HG02571 (cell line): ENCODE measurements around the gene AKAP6.

Experiments
- ATAC-seq: cut with Tn5 transposase; IDR thresholded peaks from one replicate; pipeline ENCODE4 v1.9.1; 2021; ENCODE audit warnings: mild to moderate bottlenecking, moderate library complexity; ENCODE audit not compliant: unreplicated experiment

The AKAP6 gene

DNA sequence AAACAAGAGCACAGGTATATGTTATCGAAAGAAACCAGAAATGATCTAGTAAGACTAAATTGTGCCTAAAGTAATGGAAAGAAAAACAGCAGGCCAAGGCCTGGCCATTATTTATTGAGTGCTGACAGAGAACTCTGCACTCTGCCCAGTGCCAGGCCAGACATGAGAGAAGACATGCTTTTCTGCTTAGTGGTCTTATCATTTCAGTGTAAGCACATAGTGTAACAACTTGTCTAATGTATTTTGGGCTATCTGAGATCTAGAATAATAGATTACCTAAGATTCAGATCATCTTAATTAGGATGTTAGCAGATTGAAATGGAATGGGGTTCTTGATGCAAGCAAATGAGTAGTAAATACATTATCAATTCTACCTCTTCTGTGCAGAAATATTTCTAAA, 278.3 kb downstream of the AKAP6 start:
- no peak for ATAC-seq

DNA sequence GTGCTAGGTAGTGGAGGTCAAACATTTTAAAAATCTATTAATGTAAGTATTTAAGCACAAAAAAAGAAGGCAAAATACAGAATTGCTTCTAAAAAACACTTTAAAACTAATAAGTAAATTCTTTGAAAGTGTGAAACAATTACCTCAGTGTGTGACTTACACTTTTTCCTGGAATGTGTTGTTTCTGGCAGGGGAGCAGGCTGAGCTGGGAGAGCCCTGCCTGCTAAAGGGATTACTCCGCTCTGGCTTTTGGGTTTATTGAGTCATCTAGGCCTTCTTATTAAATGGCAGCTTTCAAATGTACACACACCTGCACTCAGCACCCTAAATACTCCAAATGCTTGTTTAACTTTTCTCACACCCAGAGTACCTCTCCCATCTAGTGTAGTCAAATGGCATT, 279.8 kb downstream of the AKAP6 start:
- no peak for ATAC-seq

DNA sequence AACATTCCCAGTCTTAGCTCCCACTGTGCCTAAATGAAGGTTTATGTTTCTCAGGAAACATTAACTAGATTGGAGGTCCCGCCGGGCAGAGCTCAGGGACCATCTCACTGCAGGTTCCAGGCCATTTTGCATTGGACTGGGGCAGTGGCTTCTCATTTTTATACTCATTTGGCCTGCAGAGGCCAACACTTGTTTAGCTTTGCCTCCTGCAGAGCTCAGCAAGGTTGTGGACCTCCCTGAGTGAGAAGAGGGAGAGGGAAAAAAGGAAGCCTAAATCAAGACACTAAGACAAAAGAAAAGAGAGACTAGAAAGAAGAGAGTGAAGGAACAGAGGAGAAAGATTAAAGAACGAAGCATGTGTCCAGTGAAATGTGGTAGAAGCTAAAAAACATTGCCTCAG, 280.3 kb downstream of the AKAP6 start:
- no peak for ATAC-seq

DNA sequence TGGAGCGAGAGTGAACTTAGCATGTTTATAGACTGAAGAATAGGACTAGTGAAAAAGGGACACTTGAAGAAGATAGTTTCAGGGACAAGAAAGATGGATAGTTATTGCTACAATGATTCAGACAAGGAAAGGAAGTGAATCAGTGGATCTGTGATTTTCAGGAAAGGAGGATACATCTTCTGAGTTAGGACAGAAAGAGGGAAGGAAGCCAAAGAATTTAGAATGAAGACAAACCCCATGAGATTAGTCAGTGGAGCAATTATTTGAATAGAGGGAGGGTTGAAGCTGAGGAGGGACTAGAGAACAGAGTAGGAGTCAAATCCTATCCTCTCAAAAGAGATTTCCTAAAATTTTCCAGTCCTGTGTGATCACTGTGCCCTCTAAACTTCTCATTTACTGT, 282.7 kb downstream of the AKAP6 start:
- no peak for ATAC-seq

DNA sequence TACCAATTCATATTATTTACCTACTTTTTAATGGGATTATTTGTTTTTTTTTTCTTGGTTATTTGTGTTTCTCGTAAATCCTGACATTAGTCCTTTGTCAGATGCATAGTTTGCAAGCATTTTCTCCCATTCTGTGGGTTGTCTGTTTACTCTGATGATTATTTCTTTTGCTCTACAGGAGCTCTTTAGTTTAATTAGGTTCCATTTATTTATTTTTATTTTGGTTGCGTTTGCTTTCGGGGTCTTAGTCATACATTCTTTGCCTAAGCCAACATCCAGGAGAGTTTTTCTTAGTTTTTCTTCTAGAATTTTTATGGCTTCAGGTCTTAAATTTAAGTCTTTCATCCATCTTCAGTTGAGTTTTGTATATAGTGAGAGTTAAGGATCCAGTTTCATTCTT, 289.9 kb downstream of the AKAP6 start:
- ATAC-seq: no peak

DNA sequence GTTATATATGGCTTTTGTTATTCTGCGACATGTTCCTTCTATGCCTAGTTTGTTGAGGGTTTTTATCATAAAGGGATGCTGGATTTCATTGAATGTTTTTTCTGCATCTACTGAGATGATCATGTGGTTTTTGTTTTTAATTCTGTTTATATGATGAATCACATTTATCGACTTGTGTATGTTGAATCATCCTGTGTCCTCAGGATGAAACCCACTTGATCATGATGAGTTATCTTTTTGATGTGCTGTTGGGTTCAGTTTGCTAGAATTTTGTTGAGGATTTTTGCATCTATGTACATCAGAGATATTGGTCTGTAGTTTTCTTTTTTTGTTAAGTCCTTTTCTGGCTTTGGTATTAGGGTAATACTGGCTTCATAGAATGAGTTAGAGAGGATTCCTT, 291.2 kb downstream of the AKAP6 start:
- no peak for ATAC-seq

DNA sequence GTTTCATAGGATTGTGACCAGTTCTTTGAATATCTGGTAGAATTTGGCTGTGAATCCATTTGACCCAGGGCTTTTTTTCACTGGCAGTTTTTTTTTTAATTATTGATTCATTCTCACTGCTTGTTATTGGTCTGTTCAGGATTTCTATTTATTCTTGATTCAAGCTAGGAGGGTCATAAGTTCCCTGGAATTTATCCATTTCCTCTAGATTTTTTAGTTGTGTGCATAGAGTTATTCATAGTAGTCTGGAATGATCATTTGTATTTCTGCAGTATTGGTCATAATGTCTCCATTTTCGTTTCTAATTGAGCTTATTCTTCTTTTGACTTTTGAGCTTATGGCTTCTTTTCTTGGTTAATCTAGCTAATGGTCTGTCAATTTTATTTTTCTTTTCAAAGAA, 291.6 kb downstream of the AKAP6 start:
- no peak for ATAC-seq

DNA sequence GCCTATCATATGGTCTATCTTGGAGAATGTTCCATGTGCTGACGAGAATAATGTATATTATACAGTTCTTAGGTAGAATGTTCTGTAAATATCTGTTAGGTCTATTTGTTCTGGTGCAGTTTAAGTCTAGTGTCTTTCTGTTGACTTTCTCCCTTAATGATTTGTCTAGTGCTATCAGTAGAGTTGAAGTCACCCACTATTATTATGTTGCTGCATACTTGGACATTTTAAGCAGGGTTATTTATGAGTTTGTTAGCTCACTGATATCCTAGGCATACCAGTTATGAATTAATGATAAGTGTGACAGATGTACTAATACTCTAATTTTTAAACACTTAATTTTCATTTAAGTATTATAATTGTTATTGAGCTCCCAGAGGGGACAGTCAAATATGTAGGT, 292.5 kb downstream of the AKAP6 start:
- no peak for ATAC-seq

DNA sequence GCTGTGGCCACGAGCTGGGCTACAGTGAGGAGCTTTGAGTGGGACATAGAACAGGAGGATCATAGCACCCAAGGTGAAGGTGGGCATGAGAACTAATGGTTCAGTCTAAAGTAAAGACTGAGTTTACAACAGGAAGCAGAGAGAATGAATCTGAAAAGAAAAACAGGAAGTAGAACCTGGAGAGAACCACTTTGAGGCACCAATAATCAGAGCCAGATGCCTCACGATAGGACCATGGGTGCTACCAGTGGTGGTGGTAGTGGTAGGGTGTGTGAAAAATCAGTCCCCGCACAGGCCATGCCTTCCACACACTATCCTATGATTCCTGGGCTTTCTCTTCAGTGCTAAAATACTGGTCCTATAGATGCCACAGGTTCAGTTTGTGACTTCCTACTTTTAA, 293.6 kb downstream of the AKAP6 start:
- ATAC-seq: no peak

DNA sequence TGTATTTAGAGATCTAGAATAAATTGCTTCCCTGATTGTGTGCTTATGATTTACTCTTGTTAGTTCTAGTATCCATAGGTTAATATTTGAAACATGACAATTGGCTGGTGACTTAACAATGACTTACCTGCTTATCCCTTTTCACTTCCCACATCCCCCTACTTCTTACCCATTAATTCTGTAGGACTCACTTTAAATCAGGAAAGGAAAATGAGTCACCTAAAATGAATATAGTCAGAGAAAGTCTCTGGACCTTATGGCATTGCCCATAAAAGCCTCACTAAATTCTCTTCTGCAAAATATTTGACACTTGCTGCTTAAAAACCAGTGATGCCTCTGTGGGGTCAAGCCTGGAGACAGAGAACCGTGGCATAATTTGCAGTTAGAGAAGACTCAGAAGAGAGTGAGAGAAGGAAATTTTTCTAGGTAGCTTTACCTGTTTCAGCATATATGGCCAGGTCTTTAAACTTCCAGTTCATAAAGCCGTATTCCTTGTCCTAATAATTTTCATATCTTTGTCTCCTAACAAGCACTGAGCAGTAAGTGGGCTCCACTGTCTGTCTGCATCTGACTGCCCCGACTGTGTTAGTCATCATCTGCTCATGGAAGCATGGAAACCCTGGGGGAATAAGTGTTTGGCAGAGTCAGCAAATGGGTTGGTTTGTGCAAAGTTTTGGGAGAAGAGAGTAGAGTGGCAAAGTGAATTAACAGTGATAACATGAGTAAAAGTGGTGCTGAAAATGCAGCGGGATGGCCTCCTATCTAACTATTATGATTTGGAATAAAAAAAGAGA, 294.4 kb downstream of the AKAP6 start:
- ATAC-seq: no peak

DNA sequence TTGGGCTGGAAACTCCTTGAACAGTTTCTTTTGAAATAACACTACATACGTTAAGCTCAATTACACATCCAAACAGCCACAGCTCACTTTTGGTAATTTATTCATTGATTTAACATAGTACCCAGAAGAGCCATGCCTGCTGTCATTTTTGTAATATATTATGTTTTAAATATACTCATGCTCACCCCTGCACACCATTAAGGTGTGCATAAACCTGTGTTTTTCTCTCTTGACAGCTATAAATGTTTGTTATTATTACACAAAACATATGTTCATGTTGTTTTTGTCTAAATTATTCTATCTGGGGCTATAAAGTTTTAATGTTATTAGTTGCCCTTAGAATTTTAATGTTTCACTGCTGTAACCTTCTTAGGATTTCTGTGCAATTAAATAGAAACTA, 296.1 kb downstream of the AKAP6 start:
- no peak for ATAC-seq

DNA sequence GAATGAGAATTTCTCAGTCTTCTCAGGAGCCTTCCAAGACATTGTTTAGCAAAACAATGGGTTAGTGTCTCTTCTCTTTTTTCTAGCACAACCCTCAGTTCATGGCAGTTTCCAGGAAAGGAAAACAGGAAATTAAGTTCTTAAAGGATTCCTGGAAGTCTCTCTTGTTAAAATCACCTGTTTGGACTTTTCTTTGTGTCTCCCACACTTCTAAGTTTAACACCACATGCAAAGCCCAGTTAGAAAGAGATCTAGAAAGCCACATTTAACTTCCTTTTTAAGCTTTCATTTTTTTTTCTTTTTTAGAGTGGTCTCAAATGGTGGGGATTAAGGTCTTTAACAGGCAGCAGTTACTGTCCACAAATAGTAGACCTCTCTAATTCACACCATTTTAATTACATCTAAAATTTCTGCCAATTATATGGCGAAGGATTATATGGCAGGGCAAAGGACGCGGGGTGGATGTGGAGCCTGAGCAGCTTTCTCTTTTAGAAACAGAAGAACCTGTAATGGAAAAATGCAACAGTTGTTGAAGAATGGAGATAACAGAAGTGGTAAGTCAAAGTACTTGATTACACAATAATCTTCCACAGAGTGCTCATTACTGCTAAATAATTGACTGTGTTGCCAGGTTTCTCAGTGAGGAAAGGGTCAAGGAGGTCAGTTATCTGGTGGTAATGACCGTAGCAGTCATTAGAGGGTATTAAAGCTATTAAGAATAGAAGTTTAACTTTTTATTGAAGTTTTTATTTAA, 298.6 kb downstream of the AKAP6 start:
- no peak for ATAC-seq

DNA sequence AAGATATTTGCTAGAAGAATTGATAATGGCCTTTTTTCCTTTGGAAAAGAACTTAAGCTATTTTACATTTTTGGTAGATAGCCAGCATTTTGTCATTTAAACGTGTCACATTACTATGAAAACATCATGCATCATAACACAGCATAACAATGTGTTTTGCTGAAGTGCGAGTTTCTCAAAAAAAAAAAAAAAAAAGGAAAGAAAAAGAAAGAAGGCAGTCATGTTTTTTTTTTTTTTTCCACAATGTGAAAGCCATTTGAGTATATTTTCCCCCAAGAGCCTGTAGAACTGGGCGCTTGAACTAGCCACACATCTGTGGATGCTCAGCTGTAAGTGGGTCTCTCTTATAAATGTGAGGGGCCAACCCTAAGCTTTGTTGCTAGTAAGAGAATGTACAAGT, 300.1 kb downstream of the AKAP6 start:
- ATAC-seq: no peak

DNA sequence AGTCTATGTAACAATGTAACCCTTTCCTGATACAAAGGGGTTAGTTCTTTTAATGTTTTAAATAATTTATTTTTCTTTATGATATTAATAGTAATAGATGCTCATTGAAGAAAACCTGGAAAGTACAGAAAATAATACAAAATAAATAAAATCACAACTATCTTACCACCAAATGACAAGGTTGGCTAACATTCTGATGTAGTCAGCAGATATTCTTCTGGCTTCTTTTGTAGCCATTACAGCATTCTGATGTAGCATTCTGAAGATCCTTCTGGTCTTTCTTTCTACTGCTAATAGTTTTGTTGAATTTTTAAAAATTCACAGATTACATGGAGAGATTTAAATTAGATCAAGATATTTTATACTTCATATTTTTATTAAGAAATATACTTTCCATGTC, 301.6 kb downstream of the AKAP6 start:
- ATAC-seq: no peak

DNA sequence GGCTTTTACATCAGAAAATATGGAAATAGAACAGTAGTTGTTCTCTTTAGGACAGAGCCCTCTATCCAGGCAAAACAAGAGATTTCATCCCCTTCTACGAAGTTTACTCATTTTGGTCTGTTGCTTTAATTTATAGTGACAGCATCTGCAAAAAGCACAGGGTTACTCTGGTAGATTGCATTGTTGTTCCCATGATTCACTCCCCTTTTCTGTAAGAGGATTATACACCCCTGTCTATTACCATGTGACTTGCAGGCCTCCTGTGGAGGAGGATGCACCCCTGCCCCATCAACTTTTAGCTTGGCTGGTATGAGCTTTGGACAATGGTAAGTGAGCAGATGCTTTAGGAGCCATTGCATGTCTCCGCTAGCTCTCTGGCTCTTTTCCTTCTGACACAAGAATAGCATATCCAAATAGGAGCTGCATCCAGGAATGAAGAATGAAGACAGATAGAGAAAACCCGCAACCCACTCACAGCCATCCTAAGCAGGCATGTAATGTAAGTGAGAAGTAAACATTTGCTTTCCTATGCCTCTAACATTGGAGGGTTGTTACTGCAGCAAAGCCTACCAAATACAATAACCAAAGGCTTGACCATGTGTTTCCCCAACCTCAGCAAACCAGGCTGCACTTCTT, 304.2 kb downstream of the AKAP6 start:
- ATAC-seq: no peak

DNA sequence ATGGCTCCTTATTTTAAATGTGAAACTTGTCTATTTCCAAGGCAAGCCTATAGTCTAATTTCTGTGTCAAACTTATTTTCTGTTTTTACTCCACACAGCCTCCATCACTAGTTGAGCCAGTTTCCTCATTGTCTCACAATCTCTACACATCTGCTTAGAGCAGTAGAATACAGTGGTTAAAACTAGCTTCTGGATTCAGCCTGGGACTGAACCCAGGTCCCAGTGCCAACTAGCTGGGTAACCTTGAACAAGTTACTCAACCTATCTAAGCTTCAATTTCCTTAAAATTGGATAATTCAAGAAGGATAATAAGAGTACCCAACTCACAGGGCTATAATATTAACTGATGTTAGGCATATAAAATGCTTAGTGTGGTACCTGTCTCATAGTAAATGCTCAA, 304.8 kb downstream of the AKAP6 start:
- no peak for ATAC-seq

DNA sequence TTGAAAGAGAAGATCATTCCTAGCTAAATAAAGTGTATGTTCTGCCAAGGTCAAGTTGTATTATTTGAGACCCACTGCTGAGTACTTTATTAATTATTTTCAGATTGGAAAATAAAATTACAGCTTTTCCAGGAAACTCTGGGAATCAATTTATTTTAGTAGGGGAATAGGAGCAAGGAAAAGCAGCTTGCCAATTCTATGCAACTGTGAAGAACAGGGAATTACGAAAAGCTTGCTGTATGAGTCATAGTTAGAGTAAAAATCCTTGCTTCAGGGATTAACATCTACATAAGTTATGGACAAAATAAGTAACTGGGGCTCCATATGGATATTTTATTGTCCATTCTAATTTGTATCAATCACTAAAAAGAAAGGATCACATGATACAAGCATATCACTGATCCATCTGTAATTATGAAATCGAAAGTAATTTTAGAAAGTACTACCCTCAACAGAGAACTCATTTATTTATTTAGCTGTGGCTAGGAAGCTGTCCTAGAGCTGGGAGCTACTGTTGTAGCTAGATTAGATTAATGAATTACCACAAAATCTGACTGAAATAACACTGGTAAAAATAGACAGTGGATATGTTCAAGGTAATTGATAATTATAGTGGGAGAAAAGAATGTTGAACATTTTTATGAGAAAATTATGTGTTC, 306.1 kb downstream of the AKAP6 start:
- no peak for ATAC-seq

DNA sequence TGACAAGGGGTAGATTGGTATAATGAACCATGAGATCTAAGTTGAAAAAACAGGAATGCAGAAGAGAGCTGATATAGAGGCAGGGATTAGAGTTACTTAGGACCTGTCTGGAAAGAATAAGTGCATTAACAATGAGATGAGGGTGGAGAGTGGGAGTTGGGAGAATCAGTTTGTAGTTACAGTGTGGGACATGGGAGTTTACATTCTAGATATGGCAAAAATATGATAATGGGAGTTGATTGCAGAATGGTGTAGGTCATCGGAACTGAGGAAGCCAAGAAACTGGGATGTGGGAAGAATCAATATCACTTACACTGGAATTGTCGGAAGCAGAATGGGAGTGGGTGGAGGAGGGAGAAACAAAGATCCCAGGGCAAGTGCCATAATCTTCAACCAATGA, 308.5 kb downstream of the AKAP6 start:
- no peak for ATAC-seq

DNA sequence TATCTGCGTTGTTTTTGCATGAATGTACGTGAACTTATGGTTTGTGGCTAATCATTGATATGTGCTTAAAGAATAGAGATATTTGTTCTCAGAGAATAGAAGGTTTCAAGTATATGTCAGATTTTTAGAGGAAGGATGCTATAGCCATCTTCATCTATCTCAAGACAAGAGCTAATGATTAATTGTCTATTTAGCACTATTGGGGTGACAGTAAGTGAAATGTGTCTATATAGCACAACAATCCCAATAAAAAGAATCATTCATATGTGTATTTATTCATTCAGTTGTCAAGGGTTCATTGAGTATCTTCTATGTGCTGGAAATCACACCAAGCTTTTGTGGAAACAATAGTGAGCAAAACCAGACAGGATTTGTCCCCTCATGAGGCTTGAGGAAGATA, 310.1 kb downstream of the AKAP6 start:
- no peak for ATAC-seq

DNA sequence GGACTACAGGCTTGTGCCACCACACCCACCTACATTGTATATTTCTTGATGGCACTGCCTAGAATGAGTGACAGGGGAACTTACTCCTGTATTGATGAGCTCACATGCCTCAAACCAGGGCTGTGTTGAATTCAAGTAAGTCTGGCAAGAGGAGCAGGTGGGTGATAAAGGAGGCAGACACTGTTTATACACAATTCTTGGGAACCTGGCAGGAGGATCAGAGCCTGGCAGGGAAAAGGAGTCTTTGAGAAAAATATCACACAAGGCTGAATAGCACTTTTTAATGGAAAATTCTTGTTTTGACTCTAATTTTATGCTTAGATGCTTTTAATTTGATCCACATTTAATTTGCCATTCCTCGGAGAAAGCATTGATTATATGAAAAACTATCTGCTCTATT, 316.5 kb downstream of the AKAP6 start:
- ATAC-seq: no peak

DNA sequence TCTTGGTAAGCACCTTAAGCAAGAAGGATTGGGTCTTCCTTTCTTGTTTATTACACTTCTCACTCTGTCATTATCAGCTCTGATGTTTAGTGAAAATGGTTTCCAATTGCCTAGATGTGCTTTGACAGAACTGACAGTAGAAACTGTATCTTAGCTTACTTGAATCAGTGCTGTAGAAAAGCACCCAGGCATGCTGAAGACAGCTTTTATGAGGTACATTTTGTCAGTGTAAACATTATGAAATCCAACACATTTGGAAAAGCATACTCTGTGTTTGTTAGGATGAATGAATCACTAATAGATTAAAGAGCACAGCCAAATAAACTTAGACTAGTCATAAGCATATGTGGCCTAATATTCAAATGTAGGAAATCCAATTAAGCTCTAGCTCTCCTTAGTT, 319.3 kb downstream of the AKAP6 start:
- no peak for ATAC-seq

DNA sequence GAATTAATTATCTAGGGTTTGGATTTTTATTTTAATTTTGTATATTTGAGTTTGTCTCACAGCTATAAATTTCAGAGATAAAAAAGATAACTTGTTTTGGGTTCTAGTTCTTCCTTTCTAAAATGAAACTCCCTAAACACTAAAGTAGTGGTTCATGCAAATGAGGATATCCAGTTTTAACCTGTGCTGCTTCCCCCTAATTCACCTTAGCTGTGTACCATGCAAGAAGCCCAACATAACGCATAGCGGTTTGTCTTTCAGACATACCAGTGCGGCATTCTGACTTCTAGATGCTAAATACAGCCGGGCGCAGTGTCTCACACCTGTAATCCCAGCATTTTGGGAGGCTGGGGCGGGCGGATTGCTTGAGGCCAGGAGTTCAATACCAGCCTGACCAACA, 320.9 kb downstream of the AKAP6 start:
- ATAC-seq: no peak
